NCI-H2081 treated with DMSO at 0.1 percent for 48 hours (cell line): ENCODE measurements around the gene C2orf92.

Experiments used
- DNase-seq: peaks from one replicate; lab custom pipeline; 2025; lab: John Stamatoyannopoulos, UW

C2orf92 gene

DNA sequence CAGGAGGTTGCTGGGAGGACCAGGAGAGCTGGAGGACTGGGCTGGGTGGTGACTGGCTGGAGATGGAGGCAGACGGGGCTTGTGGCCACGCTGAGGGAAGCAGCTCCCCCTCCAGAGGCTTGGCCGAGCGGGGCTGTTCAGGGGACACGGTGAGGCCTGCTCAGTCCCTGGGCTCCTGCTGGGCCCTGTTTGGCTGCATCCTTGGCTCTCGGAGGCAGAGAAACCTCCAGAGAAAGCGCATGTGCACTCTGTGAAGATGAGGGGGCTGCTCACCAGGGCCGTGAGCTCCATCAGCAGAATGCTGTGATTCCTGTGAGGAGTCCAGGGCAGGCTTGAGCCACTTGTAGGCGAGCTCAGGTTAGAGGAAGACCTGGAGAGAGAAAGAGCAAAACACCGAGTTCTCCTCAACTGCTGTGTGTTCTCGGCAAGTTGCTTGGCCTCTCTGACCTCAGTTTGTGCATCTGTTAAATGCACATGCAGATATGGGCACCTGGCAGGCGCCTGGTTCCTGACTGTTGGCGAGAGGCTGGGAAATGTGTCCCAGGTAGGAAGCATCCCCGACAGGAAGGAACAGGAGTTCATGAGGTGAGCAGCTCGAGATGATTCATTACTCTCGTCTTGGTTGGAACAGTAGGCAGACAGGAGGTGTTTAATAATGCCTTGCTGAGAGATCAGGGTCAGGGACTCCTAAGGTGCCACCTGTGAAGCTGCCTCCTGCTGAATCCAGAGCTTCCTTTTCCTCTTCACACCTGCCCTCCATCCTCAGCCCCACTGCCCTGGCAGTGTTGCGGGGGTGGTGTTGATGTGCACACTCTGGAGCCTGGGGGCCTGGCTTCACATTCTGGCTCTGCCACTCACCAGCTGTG, 44.8 kb downstream of the C2orf92 start:
- no peak for DNase-seq

DNA sequence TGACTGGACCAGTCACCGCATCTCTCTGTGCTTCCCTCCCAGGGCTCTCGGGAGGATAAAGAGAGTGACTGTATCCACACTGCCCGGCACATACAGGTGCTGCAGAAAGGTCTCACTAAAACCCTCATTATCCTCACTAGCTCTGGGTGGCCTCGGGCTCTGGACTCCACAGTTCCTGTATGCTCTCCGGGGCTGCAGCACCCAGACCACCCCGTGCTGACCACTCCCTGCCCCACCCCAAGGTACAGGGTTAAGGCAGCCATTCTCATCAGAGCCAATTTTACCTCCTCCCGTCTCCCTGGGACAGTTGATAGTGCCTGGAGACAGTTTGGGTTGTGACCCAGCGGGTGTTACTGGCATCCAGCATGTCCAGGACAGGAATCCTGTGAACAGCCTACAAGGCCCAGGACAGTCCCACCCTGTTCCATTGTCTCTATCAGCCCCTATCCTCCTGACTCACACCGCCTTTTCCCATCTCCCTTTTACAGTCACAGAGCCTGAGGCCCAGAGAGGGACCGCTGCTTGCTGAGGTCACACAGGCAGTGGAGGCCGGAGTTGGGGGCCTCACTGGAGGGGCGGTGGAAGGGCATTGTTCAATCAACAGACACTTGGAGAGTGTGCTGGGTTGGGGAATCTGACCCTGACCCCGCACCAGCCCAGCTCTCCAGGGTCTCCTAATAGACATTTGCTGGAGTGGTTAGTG, 45.6 kb downstream of the C2orf92 start:
- DNase-seq, result no peak

DNA sequence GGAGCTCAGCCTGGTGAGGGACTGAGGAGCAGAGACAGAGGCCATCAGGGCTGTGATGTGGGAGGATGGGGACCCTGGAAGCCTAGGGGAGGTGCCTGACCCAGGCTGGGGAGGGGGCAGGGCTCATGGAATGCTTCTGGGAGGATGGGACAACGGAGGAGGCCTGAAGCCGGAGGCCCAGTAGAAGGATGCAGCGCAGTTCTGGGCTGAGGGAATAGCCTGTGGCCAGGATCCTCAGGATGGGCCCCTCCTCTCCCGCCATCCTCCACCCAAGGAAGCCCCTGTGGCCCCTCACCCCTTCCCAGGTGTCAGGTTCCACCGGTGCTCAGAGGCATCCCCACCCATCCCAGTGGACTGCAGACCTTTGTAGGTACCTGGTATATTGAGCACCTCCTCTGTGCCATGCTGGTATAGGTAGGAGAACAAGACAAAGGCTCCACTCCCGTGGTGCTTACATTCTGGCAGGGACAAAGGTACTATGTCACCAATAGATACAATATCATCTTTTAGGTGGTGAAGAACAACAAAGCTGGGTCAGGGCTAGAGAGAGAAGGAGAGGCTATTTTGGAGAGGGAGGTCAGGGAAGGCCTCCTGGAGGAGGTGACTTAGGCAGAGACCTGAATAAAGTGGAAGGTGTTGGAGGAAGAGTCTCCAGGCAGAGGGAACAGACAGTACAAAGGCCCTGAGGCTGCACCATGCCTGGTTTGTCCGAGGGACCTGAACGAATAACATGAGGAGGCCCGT, 46.6 kb downstream of the C2orf92 start:
- no peak for DNase-seq

DNA sequence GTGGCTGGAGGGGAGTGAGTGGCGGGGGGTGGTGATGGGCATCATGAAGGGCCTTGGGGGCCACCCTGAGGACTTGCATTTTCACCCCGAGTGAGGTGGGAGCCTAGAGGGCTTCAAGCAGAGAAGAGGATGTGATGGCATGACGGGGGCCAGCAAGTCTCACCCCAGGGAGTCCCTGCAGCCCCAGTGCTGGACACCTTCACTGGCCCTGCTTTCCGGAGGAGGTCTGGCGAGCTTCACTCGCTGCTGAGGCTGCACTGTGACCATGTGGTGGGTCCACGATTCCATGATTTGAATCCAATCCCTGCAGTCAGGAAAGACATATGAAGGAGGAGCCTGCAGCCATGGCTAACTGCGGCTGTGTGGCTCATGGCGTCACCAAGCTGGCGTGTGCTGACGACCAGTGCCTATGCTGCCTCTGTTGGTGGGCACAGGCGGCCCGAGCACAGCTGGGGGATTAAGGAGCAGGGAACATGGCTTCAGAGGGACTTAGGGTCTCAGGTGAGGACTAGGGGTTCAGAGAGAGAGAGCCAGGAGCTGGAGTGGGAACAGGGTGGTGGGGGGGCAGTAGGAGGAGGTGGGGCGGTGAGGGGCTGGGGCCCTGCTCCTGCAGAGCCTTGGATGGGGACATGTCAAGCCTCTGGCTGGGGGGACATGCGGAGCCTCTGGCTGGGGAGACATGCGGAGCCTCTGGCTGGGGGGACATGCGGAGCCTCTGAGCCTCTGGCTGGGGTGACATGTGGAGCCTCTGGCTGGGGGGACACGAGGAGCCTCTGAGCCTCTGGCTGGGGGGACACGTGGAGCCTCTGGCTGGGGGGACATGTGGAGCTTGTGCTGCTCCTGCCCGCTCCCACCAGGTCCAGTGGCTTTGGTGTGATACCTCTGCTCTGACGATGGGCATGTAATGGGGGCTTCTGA, 47.4 kb downstream of the C2orf92 start:
- DNase-seq, result no peak

DNA sequence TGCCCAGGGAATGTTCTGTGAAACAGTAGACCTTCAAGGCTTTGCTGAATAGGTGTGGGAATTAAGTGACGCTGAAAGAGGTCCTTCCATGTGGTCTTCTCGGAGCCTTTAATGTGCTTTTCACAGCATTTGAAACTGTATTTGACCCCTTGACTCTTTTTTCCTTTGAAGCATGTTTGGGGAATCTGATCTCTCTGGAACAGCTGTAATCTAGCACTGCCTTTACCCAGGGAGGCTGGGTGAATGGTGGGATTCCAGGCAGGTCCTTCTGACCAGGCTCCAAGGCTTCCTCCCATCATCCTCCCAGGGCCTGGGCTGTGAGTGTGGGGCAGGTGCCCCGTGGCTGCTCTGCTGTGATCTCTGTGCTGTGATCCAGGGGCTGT, 48.1 kb downstream of the C2orf92 start:
- no peak for DNase-seq

DNA sequence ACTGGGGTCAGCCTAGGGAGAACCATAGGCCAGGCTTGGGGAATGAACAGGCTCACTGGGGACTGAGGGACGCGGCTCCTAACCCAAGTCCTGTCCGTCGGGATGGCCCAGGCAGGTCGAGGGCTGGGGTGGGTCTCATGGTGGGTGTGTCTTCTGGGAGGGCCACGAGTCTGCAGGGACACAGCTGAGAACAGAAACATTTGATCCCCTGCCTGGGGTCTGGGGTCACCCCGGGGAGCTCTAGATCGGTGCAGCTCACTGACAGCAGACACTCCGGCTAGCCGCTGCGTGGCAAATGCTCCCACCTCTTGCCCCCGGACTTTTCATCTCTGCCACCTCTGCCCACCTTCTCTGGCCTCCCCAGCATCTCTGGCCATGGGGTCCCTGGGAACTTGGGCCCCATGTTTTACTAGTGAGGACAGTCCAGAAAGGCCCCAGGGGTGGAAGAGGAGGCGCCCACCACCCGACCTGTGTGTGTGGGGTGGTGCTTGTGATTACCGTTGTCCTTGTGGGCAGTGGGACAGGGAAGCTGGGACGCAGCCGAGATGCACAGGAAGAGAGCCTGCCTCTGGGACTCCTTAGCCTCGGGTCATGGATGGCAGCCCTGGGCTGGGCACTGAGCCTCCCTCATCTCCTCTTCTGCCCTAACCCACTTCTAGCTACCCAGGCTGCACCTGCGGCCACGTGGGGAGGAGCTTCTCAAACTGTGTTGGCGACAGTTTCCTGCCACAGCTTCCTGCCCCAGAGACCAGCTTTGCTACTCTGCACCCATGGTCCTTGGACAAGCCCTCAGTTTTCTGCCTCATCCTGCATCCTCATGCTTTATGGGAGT, 48.8 kb downstream of the C2orf92 start:
- no peak for DNase-seq

DNA sequence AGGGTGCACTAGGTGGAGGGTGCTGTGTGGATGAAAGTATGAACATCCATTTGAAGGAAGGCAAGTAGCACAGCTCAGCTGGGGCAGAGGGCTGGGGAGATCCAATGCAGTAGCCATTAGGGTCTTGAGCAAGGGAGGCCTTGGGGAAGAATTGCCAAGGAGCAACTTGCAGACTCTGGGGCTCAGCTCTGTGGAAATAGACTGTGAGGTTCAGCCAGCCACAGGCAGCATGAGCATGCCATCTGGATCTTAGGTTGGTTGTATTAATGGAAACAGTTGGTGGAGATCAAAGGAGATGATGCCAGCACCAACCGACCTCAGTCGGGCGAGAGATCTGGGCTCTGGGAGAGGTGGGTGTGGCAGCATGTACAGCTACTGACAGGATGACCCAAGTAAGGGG, 49.4 kb downstream of the C2orf92 start:
- no peak for DNase-seq

DNA sequence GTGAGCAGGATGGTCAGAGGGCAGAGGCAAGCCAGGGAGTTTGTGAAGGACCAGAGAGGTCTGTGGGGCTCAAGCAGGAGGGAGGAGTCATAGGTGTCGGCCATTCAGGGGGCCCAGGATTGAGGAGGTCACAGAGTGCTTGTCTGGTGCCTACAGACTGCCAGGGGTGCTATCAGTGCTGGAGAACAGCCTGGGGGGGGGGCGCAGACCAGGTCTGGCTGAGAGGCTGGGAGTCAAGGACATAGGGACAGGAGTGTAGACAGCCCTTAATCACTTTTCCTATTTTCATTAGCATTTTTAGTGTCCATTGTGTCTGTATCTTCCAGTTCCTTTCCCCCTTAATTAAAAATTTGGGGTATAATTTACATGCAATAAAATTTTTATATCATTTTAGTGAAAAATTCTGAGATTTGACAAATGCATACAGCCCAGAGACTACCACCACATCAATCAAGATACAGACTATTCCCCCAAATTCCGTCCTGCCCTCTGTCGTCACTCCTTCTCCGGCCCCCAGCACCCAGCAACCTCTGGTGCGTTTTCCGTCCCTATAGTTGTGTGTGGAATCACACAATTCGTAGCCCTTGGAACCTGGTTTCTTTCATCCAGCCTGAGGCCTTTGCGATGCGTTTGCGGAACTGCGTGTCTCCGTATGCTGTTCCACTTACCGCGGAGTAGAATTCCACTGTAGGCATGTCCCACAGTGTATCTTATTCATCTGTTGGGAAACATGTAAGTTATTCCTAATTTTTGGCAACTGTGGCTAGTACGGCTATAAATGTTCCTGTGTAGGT, 50.0 kb downstream of the C2orf92 start:
- DNase-seq, result no peak

DNA sequence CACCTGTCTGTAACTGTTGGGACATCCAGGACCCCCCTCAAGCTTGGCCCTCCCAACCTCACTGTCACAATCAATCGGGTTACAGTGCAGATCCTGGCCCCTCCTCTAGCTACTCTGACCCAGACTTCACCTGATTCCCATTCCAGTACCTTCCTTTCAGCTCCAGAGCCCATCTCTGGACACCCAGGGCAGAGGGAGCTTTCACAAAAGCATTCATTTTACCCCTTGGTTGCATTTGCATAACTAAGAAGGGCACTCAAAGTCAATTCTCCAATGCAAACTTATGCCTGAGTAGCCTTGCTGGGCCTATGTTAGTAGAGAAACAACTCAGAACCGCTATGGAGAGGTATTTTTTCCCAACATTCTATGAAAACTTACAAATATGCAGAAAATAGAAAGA, 51.2 kb downstream of the C2orf92 start:
- no peak for DNase-seq

DNA sequence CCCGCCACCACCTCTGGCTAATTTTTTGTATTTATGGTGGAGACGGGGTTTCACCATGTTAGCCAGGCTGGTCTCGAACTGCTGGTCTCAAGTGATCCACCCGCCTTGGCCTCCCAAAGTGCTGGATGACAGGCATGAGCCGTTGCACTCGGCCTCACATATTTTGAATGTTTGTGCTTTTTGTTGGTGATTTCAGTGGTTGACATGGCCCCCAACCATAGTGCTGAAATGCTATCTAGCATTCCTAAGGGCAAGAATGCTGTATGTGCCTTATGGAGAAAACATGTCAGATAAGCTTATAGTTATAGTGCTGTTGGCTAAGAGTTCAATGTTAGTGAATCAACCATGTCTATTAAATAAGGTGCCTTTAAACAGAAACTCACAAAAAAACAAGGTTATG, 52.7 kb downstream of the C2orf92 start:
- no peak for DNase-seq

DNA sequence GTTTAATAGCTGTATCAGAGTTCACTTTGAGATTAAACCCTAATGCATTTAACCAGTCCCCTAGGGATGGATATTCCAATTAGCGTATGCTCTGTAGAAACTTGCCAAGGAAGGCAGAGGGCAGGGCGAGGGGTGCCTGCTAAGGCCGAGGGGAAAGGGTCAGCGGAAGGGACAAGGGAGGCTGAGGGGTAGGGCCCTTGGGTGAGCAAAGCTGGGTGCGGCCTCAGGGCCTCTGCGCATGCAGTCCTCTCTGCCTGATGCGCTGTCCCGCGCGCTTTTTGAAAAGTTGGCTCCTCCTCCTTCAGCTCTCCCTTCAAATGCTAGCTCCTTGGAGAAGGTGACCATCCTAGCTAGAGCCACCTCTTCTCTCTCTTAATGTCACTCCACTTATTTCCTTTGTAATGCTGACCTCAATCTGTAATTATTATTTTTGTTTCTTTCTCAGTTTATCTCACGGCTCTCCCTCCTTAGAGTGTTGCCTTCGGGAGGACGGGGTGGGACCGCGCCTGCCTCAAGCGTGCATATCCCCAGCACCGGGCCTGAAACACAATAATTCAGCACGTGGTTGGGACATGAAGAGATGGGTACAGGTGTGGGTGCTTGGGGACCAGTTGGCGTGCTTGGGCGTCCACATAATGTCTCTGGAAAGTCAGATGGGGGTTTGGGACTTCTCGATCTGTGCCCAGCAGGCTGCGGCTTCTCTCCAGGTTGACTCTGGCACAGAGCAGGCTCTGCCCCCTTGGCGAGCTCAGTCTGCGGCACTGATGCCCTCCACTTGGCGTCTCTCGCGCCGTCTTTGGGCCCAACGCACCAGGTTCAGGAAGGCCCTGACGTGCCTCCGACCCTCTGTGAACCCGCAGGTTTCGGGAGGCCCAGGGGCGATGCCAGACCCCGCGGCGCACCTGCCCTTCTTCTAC, 53.9 kb downstream of the C2orf92 start:
- DNase-seq, result no peak

DNA sequence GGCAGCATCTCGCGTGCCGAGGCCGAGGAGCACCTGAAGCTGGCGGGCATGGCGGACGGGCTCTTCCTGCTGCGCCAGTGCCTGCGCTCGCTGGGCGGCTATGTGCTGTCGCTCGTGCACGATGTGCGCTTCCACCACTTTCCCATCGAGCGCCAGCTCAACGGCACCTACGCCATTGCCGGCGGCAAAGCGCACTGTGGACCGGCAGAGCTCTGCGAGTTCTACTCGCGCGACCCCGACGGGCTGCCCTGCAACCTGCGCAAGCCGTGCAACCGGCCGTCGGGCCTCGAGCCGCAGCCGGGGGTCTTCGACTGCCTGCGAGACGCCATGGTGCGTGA, 54.5 kb downstream of the C2orf92 start:
- DNase-seq, result no peak

DNA sequence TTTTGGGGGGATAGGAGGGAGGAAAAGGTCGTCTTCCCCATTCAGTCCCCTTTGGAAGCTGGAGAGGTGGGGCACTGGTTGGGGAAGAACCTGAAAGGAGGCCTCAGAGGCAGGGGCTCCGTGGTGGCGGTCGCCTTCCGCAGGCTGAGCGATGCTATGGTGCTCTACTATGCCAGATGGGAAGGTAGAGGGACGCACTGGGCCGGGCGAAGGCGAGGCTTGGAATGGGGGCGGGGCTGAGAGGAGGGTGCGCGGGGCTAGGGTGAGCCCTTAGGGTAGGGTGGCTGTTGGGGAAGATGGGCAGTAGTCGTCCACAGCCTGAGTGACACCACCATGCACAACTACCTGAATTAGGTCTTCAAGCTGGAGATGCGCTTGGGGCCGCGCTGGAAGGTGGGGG, 55.0 kb downstream of the C2orf92 start:
- no peak for DNase-seq

DNA sequence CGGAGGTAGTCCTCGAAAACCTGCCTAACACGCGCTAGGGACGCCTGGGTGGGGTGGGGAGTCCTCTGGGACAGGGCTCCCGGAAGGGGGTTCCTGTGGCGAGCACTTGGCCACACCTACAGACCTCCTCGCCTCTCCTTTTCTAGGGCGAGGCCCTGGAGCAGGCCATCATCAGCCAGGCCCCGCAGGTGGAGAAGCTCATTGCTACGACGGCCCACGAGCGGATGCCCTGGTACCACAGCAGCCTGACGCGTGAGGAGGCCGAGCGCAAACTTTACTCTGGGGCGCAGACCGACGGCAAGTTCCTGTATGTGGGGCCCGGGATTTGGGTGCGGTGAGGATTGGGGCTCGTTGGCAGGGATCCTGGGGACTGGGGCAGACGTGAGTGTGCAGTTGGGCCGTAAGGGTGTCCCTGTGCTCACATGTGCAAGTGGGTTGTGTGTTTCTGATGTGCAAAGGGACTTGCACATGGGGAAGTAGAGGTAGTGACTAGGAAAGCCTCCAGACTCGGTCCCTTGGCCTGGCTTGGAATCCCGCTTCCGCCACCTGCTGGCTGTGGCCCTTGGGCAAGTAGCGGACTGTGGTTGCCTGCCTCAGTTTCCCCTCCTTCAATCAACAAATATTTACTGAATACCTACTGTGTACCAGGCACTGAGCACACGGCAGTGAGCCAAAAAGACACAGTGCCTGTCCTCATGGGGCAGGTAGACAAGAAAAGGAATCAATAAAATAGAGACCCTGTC, 55.6 kb downstream of the C2orf92 start:
- DNase-seq, result no peak

DNA sequence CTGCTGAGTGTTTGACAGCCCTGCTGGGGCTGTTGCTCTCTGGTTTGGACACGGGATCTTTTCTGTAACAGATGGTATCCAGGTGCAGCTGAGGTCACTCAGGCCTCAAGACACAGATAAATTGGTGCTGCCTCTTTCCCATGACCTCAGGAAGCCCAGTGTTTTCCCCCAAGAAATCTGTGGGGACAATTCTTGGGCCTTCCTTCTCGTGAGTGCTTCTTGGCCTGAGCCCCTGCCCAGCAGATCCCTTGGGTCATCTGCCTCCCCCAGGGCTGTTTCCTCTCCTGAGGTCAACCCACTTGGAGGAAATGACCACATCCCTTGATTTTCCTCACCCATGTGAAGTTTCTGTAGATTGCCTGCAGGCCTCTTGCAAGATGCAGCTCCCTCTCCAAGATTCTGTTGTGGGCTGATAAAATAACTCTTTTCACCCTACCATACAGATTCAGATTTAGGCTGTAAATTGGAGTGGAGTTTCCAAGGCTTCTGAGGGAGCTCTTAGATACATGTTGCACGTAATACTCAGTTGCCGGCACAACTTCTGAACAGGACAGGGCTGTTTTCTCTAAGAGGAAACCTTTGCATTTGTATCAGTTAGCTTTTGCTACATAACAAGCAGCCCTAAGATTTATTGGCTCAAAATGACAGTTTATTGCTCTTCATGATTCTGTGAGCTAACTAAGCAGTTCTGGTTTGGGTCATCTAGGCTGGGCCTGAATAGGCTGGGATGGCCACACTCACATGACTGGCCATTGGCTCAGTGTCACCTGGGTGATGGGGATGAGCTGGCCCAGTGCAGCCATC, 57.0 kb downstream of the C2orf92 start:
- no peak for DNase-seq

DNA sequence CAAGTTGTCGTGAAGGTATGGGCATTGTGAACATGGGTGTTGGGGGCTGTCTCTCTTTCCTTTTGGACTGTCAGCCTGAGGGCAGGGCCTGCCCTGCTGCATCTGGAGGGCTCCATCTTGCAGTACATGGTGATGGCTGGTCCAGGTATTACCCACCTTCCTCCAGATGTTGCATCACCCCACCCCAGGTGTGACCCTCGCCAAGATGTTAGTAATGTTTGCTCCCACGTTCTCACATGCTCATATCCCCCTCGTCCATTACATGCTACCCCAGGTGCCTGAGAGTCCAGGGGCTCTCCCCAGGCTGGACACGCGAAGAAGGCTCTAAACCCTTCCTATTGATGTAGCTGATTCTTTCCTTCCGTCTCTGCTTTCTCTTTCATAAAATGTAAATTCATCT, 57.8 kb downstream of the C2orf92 start:
- no peak for DNase-seq

DNA sequence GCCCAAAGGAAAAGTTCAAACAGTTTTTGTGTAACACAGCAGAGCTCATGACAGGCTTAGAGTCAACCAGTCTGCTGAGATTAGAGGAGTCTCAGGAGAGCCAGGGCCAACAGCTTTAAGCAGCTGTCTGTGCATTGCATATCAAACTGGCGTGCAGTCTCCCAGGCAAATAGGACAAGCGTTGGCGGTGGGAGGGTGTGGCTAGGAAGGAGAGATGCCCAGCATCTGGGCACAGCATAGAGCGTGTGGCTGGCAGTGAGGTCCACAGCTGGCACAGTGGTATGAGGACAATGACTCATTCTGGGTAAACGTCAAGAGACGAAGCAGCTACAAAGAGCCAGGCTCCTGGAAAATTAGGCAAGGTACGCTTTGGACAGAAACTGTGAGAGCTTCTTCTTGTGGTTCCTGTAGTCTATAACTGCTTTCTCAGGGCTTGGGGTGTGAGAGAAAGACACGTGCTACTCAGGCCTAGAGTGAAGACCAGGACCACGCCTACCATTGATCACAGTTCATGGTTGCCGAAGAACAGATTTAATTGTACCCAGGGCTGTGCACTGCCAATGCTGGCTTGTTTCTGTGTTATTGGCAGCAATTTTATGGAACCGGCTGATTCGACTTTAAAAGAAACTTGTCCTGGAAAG, 58.7 kb downstream of the C2orf92 start:
- no peak for DNase-seq
